PC-9 (cell line): ENCODE results near the gene KIF26B.

Experiments
- CTCF ChIP-seq: fragments of 200-600 bp; sonication (generic); conservative IDR thresholded peaks from 2 replicates; pipeline ENCODE4 v1.6.1; 2017; ENCODE audit warnings: mixed run types, antibody characterized with exemption, mild to moderate bottlenecking, moderate library complexity
- EZH2 ChIP-seq: fragments of 200-600 bp; sonication (generic); IDR thresholded peaks from 2 replicates; pipeline ENCODE4 v1.8.0; 2017; ENCODE audit warnings: antibody characterized with exemption, low read depth

- TF ChIP-seq CTCF (no peak), EZH2 (no peak)
Observed at GRCh38 chr1:245412306-245412705, 257.5 kb downstream of the KIF26B start.
